H1 (cell line): ENCODE measurements around the gene MORC3. TPM values are rescaled to one million over a fixed set of nuclear protein-coding genes. Genes with fewer than 3 reads are reported as not detected.

ENCODE experiments used
- CTCF ChIA-PET: fragments of 300-600 bp; sonication (Branson Sonifier 250); formaldehyde crosslinking; loops from one replicate; lab custom pipeline; 2021; ENCODE audit not compliant: partially characterized antibody; lab: Charles Lee
- POLR2A ChIA-PET: fragments of 300-600 bp; sonication (Branson Sonifier 250); formaldehyde crosslinking; loops from one replicate; lab custom pipeline; 2021; ENCODE audit warnings: inconsistent platforms; ENCODE audit not compliant: partially characterized antibody; lab: Charles Lee
- DNase-seq, 2 experiments: peaks; one replicate each; pipeline versions ENCODE4 v3.0.0 to v3.0.0-alpha.2; 2010 to 2022; ENCODE audit warnings: low spot score in 2 of 2, low read depth in 1 of 2, mixed read lengths in 1 of 2
- FAIRE-seq: peaks from 2 replicates; lab custom pipeline; 2011; peaks lifted over from hg19 to GRCh38; lab: Jason Lieb, UNC
- H2AFZ ChIP-seq: 2 replicates; pipeline ENCODE4 v1.8.1; 2012; ENCODE audit warnings: low read length, inconsistent platforms
- H2AK5ac ChIP-seq: 2 replicates; pipeline ENCODE4 v1.6.1; 2013; ENCODE audit warnings: low read depth, low read length
- H2BK120ac ChIP-seq: replicated peaks from 2 replicates; pipeline ENCODE3; 2013; ENCODE audit warnings: low read depth, low read length, inconsistent platforms
- H2BK12ac ChIP-seq: 2 replicates; pipeline ENCODE4 v1.6.1; 2013; ENCODE audit warnings: low read depth, low read length
- H2BK15ac ChIP-seq: 2 replicates; pipeline ENCODE4 v1.6.1; 2013; ENCODE audit warnings: low read length
- H2BK20ac ChIP-seq: 2 replicates; pipeline ENCODE4 v1.6.1; 2013; ENCODE audit warnings: low read length
- H2BK5ac ChIP-seq: 2 replicates; pipeline ENCODE4 v1.6.1; 2013; ENCODE audit warnings: low read depth, low read length
- H3K14ac ChIP-seq: 2 replicates; pipeline ENCODE4 v1.6.1; 2013; ENCODE audit warnings: inconsistent platforms; ENCODE audit not compliant: insufficient read length
- H3K18ac ChIP-seq: 2 replicates; pipeline ENCODE4 v1.6.1; 2013; ENCODE audit warnings: low read length; ENCODE audit errors: extremely low read depth
- H3K23ac ChIP-seq: 2 replicates; pipeline ENCODE4 v1.6.1; 2013; ENCODE audit warnings: inconsistent platforms; ENCODE audit not compliant: insufficient read length
- H3K23me2 ChIP-seq: 2 replicates; pipeline ENCODE4 v1.6.1; 2013; ENCODE audit warnings: low read depth, low read length
- H3K27ac ChIP-seq: 2 replicates; pipeline ENCODE4 v1.6.1; 2011; ENCODE audit warnings: low read depth, low read length, inconsistent platforms
- H3K27me3 ChIP-seq, 4 experiments: replicated peaks in 1 of 4; 1 replicate in 1 of 4; 2 replicates in 3 of 4; pipeline versions ENCODE4 v1.6.1 to v1.8.1; 2011 to 2013; ENCODE audit warnings: low read length in 3 of 4, mild to moderate bottlenecking in 3 of 4, inconsistent platforms in 2 of 4, mixed read lengths in 2 of 4, moderate library complexity in 1 of 4; ENCODE audit not compliant: control insufficient read depth in 3 of 4, insufficient read depth in 3 of 4; ENCODE audit errors: extremely low read depth in 1 of 4
- H3K36me3 ChIP-seq, 4 experiments: 2 replicates each; pipeline versions ENCODE4 v1.6.1 to v1.8.1; 2011 to 2013; ENCODE audit warnings: mild to moderate bottlenecking in 4 of 4, low read length in 3 of 4, moderate library complexity in 2 of 4, control low read depth in 1 of 4, inconsistent platforms in 1 of 4; ENCODE audit not compliant: insufficient read depth in 4 of 4, control insufficient read depth in 2 of 4
- H3K4ac ChIP-seq: replicated peaks from 2 replicates; pipeline ENCODE3; 2013; ENCODE audit warnings: low read length, low read depth, mixed read lengths, inconsistent platforms; ENCODE audit not compliant: insufficient read length
- H3K4me1 ChIP-seq, 4 experiments: replicated peaks in 1 of 4; 1 replicate in 1 of 4; 2 replicates in 3 of 4; pipeline versions ENCODE4 v1.6.1 to v1.8.1; 2011 to 2013; ENCODE audit warnings: low read length in 3 of 4, inconsistent platforms in 2 of 4, mixed read lengths in 1 of 4; ENCODE audit not compliant: insufficient read depth in 4 of 4, control insufficient read depth in 3 of 4
- H3K4me2 ChIP-seq, 2 experiments: 2 replicates each; pipeline versions ENCODE4 v1.6.1 to v1.8.1; 2011 to 2013; ENCODE audit warnings: low read depth in 2 of 2, low read length in 2 of 2, control low read depth in 1 of 2, inconsistent platforms in 1 of 2, mild to moderate bottlenecking in 1 of 2; ENCODE audit not compliant: insufficient read depth in 1 of 2
- H3K4me3 ChIP-seq, 4 experiments: fragments of 200-600, 300-600 bp in 1 of 4; sonication (generic), shearing (Covaris generic), sonication (Bioruptor Twin) in 1 of 4; 2 replicates each; pipeline versions ENCODE4 v1.5.1 to v1.8.1; 2011 to 2016; ENCODE audit warnings: low read length in 4 of 4, low read depth in 3 of 4, control low read depth in 2 of 4, inconsistent platforms in 2 of 4, mild to moderate bottlenecking in 2 of 4, mixed read lengths in 1 of 4, moderate library complexity in 1 of 4; ENCODE audit not compliant: insufficient read depth in 2 of 4; ENCODE audit errors: extremely low read depth in 1 of 4
- H3K56ac ChIP-seq: replicated peaks from 2 replicates; pipeline ENCODE3; 2013; ENCODE audit warnings: low read depth, mild to moderate bottlenecking, mixed read lengths, low read length, inconsistent platforms; ENCODE audit not compliant: insufficient read length
- H3K79me1 ChIP-seq: 2 replicates; pipeline ENCODE4 v1.6.1; 2013; ENCODE audit warnings: low read depth, low read length, control low read depth
- H3K79me2 ChIP-seq, 2 experiments: 2 replicates each; pipeline versions ENCODE4 v1.6.1 to v1.8.1; 2012 to 2013; ENCODE audit warnings: low read length in 2 of 2, mild to moderate bottlenecking in 2 of 2, inconsistent platforms in 1 of 2; ENCODE audit not compliant: insufficient read depth in 2 of 2, control insufficient read depth in 1 of 2
- H3K9ac ChIP-seq, 4 experiments: replicated peaks in 1 of 4; 1 replicate in 1 of 4; 2 replicates in 3 of 4; pipeline versions ENCODE4 v1.6.1 to v1.8.1; 2011 to 2013; ENCODE audit warnings: low read depth in 3 of 4, low read length in 3 of 4, control low read depth in 2 of 4, mild to moderate bottlenecking in 2 of 4, moderate library complexity in 2 of 4, inconsistent platforms in 1 of 4; ENCODE audit errors: extremely low read depth in 1 of 4
- H3K9me3 ChIP-seq, 2 experiments: 2 replicates each; pipeline versions ENCODE4 v1.6.1 to v1.8.1; 2012 to 2013; ENCODE audit warnings: mild to moderate bottlenecking in 2 of 2, moderate library complexity in 2 of 2, control low read depth in 1 of 2, inconsistent platforms in 1 of 2, low read depth in 1 of 2, low read length in 1 of 2, mixed read lengths in 1 of 2; ENCODE audit not compliant: insufficient read depth in 2 of 2
- H4K20me1 ChIP-seq, 2 experiments: replicated peaks in 1 of 2; 2 replicates each; pipeline versions ENCODE3 to v1.8.1; 2011 to 2013; ENCODE audit warnings: inconsistent platforms in 2 of 2, low read length in 2 of 2, mild to moderate bottlenecking in 1 of 2; ENCODE audit not compliant: insufficient read depth in 2 of 2, control insufficient read depth in 1 of 2
- H4K5ac ChIP-seq: 2 replicates; pipeline ENCODE4 v1.6.1; 2013; ENCODE audit warnings: low read length, low read depth, mixed read lengths, inconsistent platforms; ENCODE audit not compliant: insufficient read length
- H4K8ac ChIP-seq: 2 replicates; pipeline ENCODE4 v1.8.0; 2013; ENCODE audit warnings: mild to moderate bottlenecking, moderate library complexity, low read length, inconsistent platforms; ENCODE audit not compliant: insufficient read depth; ENCODE audit errors: extremely low read depth
- H4K91ac ChIP-seq: replicated peaks from 2 replicates; pipeline ENCODE3; 2013; ENCODE audit warnings: low read length, mixed read lengths, inconsistent platforms; ENCODE audit not compliant: insufficient read length
- ATF3 ChIP-seq: IDR thresholded peaks from 2 replicates; pipeline ENCODE4 v1.6.1; 2011; ENCODE audit warnings: low read depth, mild to moderate bottlenecking, low read length; ENCODE audit not compliant: insufficient read depth
- BRCA1 ChIP-seq: IDR thresholded peaks from 2 replicates; pipeline ENCODE4 v1.6.1; 2012; ENCODE audit warnings: low read depth, low read length, improper control_type of control experiment
- CBX5 ChIP-seq: fragments of 300-800, 300-1000 bp; sonication (generic); IDR thresholded peaks from 2 replicates; pipeline ENCODE4 v1.7.1; 2016; ENCODE audit warnings: antibody characterized with exemption, low read length, low read depth
- CHD2 ChIP-seq: IDR thresholded peaks from 2 replicates; pipeline ENCODE4 v1.6.1; 2012; ENCODE audit warnings: low read length, improper control_type of control experiment
- EP300 ChIP-seq, 2 experiments: IDR thresholded peaks; 1 replicate in 1 of 2; 2 replicates in 1 of 2; pipeline ENCODE4 v1.6.1; 2011 to 2012; ENCODE audit warnings: low read depth in 2 of 2, low read length in 2 of 2, mild to moderate bottlenecking in 2 of 2, borderline replicate concordance in 1 of 2, inconsistent platforms in 1 of 2, moderate library complexity in 1 of 2
- MAX ChIP-seq: IDR thresholded peaks from 2 replicates; pipeline ENCODE4 v1.6.1; 2012; ENCODE audit warnings: inconsistent platforms
- POLR2AphosphoS5 ChIP-seq: IDR thresholded peaks from 2 replicates; pipeline ENCODE4 v1.6.1; 2011; ENCODE audit warnings: low read depth, low read length
- RAD21 ChIP-seq, 2 experiments: IDR thresholded peaks in 1 of 2; conservative IDR thresholded peaks in 1 of 2; 2 replicates each; pipeline ENCODE4 v1.6.1; 2011; ENCODE audit warnings: low read depth in 2 of 2, low read length in 2 of 2, improper control_type of control experiment in 1 of 2, inconsistent platforms in 1 of 2, mild to moderate bottlenecking in 1 of 2, moderate library complexity in 1 of 2
- TAF7 ChIP-seq: optimal IDR thresholded peaks from 2 replicates; pipeline ENCODE3; 2011; ENCODE audit warnings: low read depth, mild to moderate bottlenecking, inconsistent platforms, low read length, moderate library complexity, borderline replicate concordance
- TCF12 ChIP-seq: IDR thresholded peaks from 2 replicates; pipeline ENCODE4 v1.6.1; 2011; ENCODE audit warnings: low read depth, mild to moderate bottlenecking, low read length
- ZNF274 ChIP-seq: IDR thresholded peaks from 2 replicates; pipeline ENCODE4 v1.7.0; 2012; ENCODE audit warnings: low read length, borderline replicate concordance; ENCODE audit errors: extremely low read depth
- WGBS, 2 experiments: shearing (Covaris generic) in 1 of 2; methylation state at CpG; one replicate each; pipeline versions ENCODE4 v1.1.6 to v1.1.7; 2013 to 2015; ENCODE audit warnings: low lambda C conversion rate in 2 of 2, mixed read lengths in 2 of 2, inconsistent platforms in 1 of 2, low coverage in 1 of 2, missing lambda C conversion rate in 1 of 2; ENCODE audit not compliant: insufficient replicate concordance in 2 of 2, insufficient coverage in 1 of 2, insufficient read length in 1 of 2; ENCODE audit errors: extremely low coverage in 1 of 2, missing lambda C conversion rate in 1 of 2; 5-methylcytosine and 5-hydroxymethylcytosine counted together
- polyA plus RNA-seq, 7 experiments: library from polyadenylated mRNA; depleted of rRNA in 3 of 7; stranded (reverse) in 5 of 7; unstranded in 2 of 7; fragments of >200 nt in 5 of 7; fragments of 200-250 nt in 2 of 7; gene quantifications; 1 replicate in 5 of 7; 2 replicates in 1 of 7; 4 replicates in 1 of 7; pipeline versions ENCODE4 v1.2.1 to v1.2.3, GENCODE V29; 2011 to 2013; ENCODE audit warnings: missing spikeins in 2 of 7, mixed read lengths in 2 of 7
- total RNA-seq: library from RNA; stranded (reverse); fragmentation: NEBNext Ultra II Directional; extraction: Animal tissue kit (Norgen Biotek cat#: 25700); gene quantifications from 2 replicates; pipeline ENCODE4 v1.2.1, GENCODE V29; 2021

Gene MORC3
- total and polyA plus RNA-seq, 2 of the 8 experiments (the other 6 are each of a cell fraction or from before 2014, with no cell fraction given) = 5.0 to 20.4 TPM

- FAIRE-seq (no peak), DNase-seq (peak; percentile 58 to 85)
- H3K27ac ChIP-seq = no peak overlapping the region
- no peak overlapping the region for H2AFZ ChIP-seq
- no peaks in the 10 kb centered on the region for H3K79me1 ChIP-seq
- H3K9me3 ChIP-seq = no peaks in the 10 kb centered on the region
- H3K56ac ChIP-seq = no peak overlapping the region
- ChIA-PET POLR2A (no interaction called here), CTCF (interaction anchor here (0.6 to 3.9 kb wide), 38 partner anchors 7 to 525 kb away, joined by 3 to 17 read pairs (median 4); no protein-coding TSS in a partner anchor)
- H3K23ac ChIP-seq = no peak overlapping the region
- no peak overlapping the region for H4K8ac ChIP-seq
- H3K4me2 ChIP-seq = no peak overlapping the region
- no peak overlapping the region for H2BK5ac ChIP-seq
- H3K14ac ChIP-seq = no peak overlapping the region
- no peaks in the 10 kb centered on the region for H3K27me3 ChIP-seq
- 62% methylated on average over 27 of the region's 28 CpGs; no CpG with 5 or more reads in 1 of the 2 experiments for WGBS, 2 experiments
- no peak overlapping the region; the same call in 1 of the 2 replicates for H2AK5ac ChIP-seq
- H2BK20ac ChIP-seq = no peak overlapping the region
- no peak overlapping the region; the same call in 1 of the 2 replicates for H3K18ac ChIP-seq
- no peak overlapping the region for H3K4ac ChIP-seq
- no peaks in the 10 kb centered on the region for H3K36me3 ChIP-seq
- H3K4me3 ChIP-seq = no peak overlapping the region
- no peak overlapping the region for H2BK15ac ChIP-seq
- H3K4me1 ChIP-seq = peaks cover 0 to 4% (median 4%) of the 10 kb centered on the region in 4 experiments; a peak in 4 of 7 replicates
- H4K5ac ChIP-seq = no peak overlapping the region
- H4K20me1 ChIP-seq = no peaks in the 10 kb centered on the region
- no peak overlapping the region; the same call in 1 of the 2 replicates for H2BK12ac ChIP-seq
- no peaks in the 10 kb centered on the region for H3K23me2 ChIP-seq
- no peak overlapping the region for H2BK120ac ChIP-seq
- H3K79me2 ChIP-seq = no peaks in the 10 kb centered on the region
- no peak overlapping the region for H4K91ac ChIP-seq
- H3K9ac ChIP-seq = no peak overlapping the region
- TF ChIP-seq TAF7 = no peak
- TF ChIP-seq ATF3 = no peak
- no peak for TF ChIP-seq POLR2AphosphoS5
- no peak for TF ChIP-seq MAX
- TF ChIP-seq TCF12 = no peak
- no peak for TF ChIP-seq CBX5
- no peak for TF ChIP-seq EP300 (IDR thresholded peaks at IDR 0.05; ENCODE audit: borderline replicate concordance in 1 of 2, low read depth in 2 of 2, low read length in 2 of 2)
- TF ChIP-seq RAD21 (IDR thresholded peaks at IDR 0.05 in 1 of 2, conservative IDR thresholded peaks at IDR 0.05 in 1 of 2; ENCODE audit: low read depth in 2 of 2, low read length in 2 of 2) = peak; percentile 75 to 78
- no peak for TF ChIP-seq BRCA1
- no peak for TF ChIP-seq ZNF274
- no peak for TF ChIP-seq CHD2
Observed at GRCh38 chr21:36422279-36423098, 102.5 kb downstream of the MORC3 start.
